Mesendoderm (in vitro differentiated cells): Measurements from ENCODE around the gene NFU1.

Source experiments
- DNase-seq: peaks from one replicate; pipeline ENCODE4 v3.0.0; 2013
- H2AK5ac ChIP-seq: 2 replicates; pipeline ENCODE4 v1.6.1; 2013; ENCODE audit warnings: low read length, inconsistent platforms
- H2BK120ac ChIP-seq: 2 replicates; pipeline ENCODE4 v1.6.1; 2013; ENCODE audit warnings: low read depth, mild to moderate bottlenecking, low read length, moderate library complexity, mixed read lengths
- H2BK15ac ChIP-seq: replicated peaks from 2 replicates; pipeline ENCODE4 v1.6.1; 2013; ENCODE audit warnings: low read depth, mild to moderate bottlenecking, moderate library complexity
- H2BK5ac ChIP-seq: 2 replicates; pipeline ENCODE4 v1.6.1; 2013; ENCODE audit warnings: low read length, inconsistent platforms
- H3K18ac ChIP-seq: 2 replicates; pipeline ENCODE4 v1.6.1; 2013; ENCODE audit warnings: mild to moderate bottlenecking, low read length, mixed read lengths
- H3K23ac ChIP-seq: one replicate; pipeline ENCODE4 v1.6.1; 2013; ENCODE audit warnings: low read length
- H3K27ac ChIP-seq: 2 replicates; pipeline ENCODE4 v1.5.1; 2013; ENCODE audit warnings: low read depth, mild to moderate bottlenecking, inconsistent platforms, low read length, moderate library complexity
- H3K27me3 ChIP-seq: 2 replicates; pipeline ENCODE4 v1.6.1; 2013; ENCODE audit warnings: low read length, control low read depth, mild to moderate bottlenecking, inconsistent platforms; ENCODE audit not compliant: insufficient read depth, poor library complexity
- H3K36me3 ChIP-seq: 2 replicates; pipeline ENCODE4 v1.6.1; 2013; ENCODE audit warnings: low read length, inconsistent platforms; ENCODE audit not compliant: control insufficient read depth, insufficient read depth
- H3K4ac ChIP-seq: one replicate; pipeline ENCODE4 v1.6.1; 2013; ENCODE audit warnings: low read depth, mild to moderate bottlenecking, low read length, moderate library complexity
- H3K4me1 ChIP-seq: 2 replicates; pipeline ENCODE4 v1.6.1; 2013; ENCODE audit warnings: low read depth, low read length, inconsistent platforms; ENCODE audit not compliant: control insufficient read depth
- H3K4me2 ChIP-seq: 2 replicates; pipeline ENCODE4 v1.6.1; 2013; ENCODE audit warnings: low read length
- H3K4me3 ChIP-seq: 2 replicates; pipeline ENCODE4 v1.5.1; 2013; ENCODE audit warnings: mild to moderate bottlenecking, low read length
- H3K56ac ChIP-seq: one replicate; pipeline ENCODE4 v1.6.1; 2013; ENCODE audit warnings: low read length
- H3K79me1 ChIP-seq: 2 replicates; pipeline ENCODE4 v1.6.1; 2013; ENCODE audit warnings: low read length, inconsistent platforms
- H3K79me2 ChIP-seq: 2 replicates; pipeline ENCODE4 v1.6.1; 2013; ENCODE audit warnings: mild to moderate bottlenecking, low read length; ENCODE audit not compliant: control insufficient read depth, insufficient read depth
- H3K9ac ChIP-seq: 2 replicates; pipeline ENCODE4 v1.6.1; 2013; ENCODE audit warnings: low read length, inconsistent platforms
- H4K5ac ChIP-seq: one replicate; pipeline ENCODE4 v1.6.1; 2013; ENCODE audit warnings: low read length
- H4K8ac ChIP-seq: one replicate; pipeline ENCODE4 v1.6.1; 2013; ENCODE audit warnings: low read depth, mild to moderate bottlenecking, control low read depth, low read length, moderate library complexity
- WGBS: extraction: QIAGEN DNeasy Blood & Tissue Kit; methylation state at CpG from one replicate; pipeline ENCODE4 v1.1.7; 2013; ENCODE audit warnings: low lambda C conversion rate, missing lambda C conversion rate; ENCODE audit not compliant: insufficient coverage; ENCODE audit errors: extremely low coverage; 5-methylcytosine and 5-hydroxymethylcytosine counted together

The NFU1 gene

DNA sequence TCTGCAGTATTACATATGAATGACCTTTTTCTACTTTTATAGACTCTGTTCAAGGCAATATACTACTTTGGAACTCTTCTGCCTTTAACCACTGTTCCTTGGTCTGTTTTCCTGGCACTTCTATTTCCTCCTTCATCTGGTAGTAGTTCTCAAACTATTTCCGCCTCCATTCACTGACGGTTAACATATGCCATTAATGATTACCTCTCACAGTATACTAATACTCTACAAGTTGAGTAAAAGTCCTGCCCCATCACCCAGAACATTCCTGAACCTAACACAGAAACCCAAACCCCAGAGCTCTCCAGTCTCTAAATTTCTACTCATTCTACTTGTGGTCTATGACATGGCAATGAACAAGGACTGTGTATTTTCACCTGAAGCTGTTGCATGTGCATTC lies 54.7 kb downstream of the NFU1 start:
- no peak overlapping the region for H2BK15ac ChIP-seq
- peaks cover 9% of the 10 kb centered on the region for H3K79me1 ChIP-seq
- H3K27me3 ChIP-seq = no peaks in the 10 kb centered on the region
- WGBS = no CpG with 5 or more reads among the region's 2 CpGs
- no peak overlapping the region for H3K18ac ChIP-seq
- H3K23ac ChIP-seq = no peak overlapping the region
- no peak overlapping the region for H2BK5ac ChIP-seq
- no peak overlapping the region for H2AK5ac ChIP-seq
- no peak overlapping the region for H3K56ac ChIP-seq
- H4K5ac ChIP-seq = no peak overlapping the region
- no peak overlapping the region for H3K4me2 ChIP-seq
- no peak overlapping the region for H4K8ac ChIP-seq
- no peak overlapping the region for H2BK120ac ChIP-seq
- no peak for DNase-seq
- peaks cover 56% of the 10 kb centered on the region for H3K79me2 ChIP-seq
- no peak overlapping the region for H3K4me3 ChIP-seq
- H3K27ac ChIP-seq = no peak overlapping the region
- no peaks in the 10 kb centered on the region for H3K36me3 ChIP-seq
- H3K4me1 ChIP-seq = peaks cover 1% of the 10 kb centered on the region
- H3K9ac ChIP-seq = no peak overlapping the region
- H3K4ac ChIP-seq = no peak overlapping the region

DNA sequence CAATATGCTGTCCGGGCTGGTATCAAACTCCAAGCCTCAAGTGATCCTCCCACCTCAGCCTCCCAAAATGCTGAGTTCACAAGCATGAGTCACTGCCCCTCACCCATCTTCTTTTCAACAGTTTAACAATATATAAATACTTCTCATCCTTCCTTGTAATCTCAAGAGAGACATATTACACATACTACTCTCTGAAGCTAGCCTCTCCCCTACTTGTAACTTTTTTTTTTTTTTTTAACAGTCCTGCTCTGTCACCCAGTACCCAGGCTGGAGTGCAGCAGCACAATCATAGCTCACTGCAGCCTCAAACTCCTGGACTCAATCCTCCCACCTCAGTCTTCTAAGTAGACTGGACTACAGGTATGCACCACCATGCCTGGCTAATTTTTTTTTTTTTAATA lies 55.9 kb downstream of the NFU1 start:
- Histone ChIP-seq H3K4me1 (peaks cover 1% of the 10 kb centered on the region), H3K56ac (no peak overlapping the region), H3K27me3 (no peaks in the 10 kb centered on the region), H3K4me2 (no peak overlapping the region), H3K79me1 (peaks cover 8% of the 10 kb centered on the region), H3K27ac (no peak overlapping the region), H3K79me2 (peaks cover 56% of the 10 kb centered on the region), H4K8ac (no peak overlapping the region), H2BK15ac (no peak overlapping the region), H3K36me3 (no peaks in the 10 kb centered on the region), H4K5ac (no peak overlapping the region), H3K18ac (no peak overlapping the region), H3K4me3 (no peak overlapping the region), H2BK5ac (no peak overlapping the region), H3K23ac (no peak overlapping the region), H3K9ac (no peak overlapping the region), H2BK120ac (no peak overlapping the region), H3K4ac (no peak overlapping the region), H2AK5ac (no peak overlapping the region)
- DNase-seq = no peak
- no CpG with 5 or more reads among the region's 1 CpG for WGBS

DNA sequence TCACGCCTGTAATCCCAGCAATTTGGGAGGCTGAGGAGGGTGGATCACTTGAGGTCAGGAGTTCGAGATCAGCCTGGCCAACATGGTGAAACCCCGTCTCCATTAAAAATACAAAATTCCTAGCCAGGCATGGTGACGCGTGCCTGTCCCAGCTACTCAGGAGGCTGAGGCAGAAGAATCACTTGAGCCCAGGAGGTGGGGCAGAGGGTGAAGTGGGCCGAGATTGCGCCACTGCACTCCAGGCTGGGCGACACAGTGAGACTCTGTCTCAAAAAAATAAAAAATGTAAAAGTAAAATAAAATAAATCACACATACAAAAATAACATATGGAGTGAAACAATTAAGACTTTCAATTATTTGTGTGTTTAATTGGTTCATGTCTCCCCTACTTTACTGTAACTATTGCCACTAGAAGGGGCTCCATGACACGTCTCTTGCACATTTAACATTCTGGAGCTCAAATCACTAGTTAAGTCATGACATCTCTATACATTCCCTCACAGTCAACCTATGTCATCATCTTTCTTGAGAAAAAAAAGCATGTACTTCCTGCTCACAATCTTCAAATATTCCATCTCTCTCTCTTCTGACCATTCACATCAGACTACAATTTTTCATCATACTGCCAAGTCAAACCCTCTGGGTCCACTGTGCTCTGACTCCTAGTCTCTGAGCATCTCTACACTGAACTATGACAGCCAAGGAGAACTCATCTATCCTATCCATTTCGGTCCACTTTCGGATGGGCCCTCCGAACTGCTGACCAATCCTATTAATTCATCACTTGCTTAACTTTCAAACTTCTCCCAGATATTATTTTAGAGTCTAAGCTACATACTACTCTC lies 56.9 kb downstream of the NFU1 start:
- H3K27ac ChIP-seq = no peak overlapping the region
- no CpG with 5 or more reads among the region's 12 CpGs for WGBS
- DNase-seq = no peak
- no peak overlapping the region for H2BK120ac ChIP-seq
- H3K18ac ChIP-seq = no peak overlapping the region
- no peak overlapping the region for H4K8ac ChIP-seq
- no peak overlapping the region for H2AK5ac ChIP-seq
- no peak overlapping the region for H2BK15ac ChIP-seq
- H3K4me2 ChIP-seq = no peak overlapping the region
- H4K5ac ChIP-seq = no peak overlapping the region
- H3K56ac ChIP-seq = no peak overlapping the region
- peaks cover 7% of the 10 kb centered on the region for H3K79me1 ChIP-seq
- H3K4ac ChIP-seq = no peak overlapping the region
- no peak overlapping the region for H3K4me3 ChIP-seq
- H3K9ac ChIP-seq = no peak overlapping the region
- H2BK5ac ChIP-seq = no peak overlapping the region
- H3K4me1 ChIP-seq = no peaks in the 10 kb centered on the region
- no peaks in the 10 kb centered on the region for H3K27me3 ChIP-seq
- no peak overlapping the region for H3K23ac ChIP-seq
- peaks cover 53% of the 10 kb centered on the region for H3K79me2 ChIP-seq
- H3K36me3 ChIP-seq = no peaks in the 10 kb centered on the region

DNA sequence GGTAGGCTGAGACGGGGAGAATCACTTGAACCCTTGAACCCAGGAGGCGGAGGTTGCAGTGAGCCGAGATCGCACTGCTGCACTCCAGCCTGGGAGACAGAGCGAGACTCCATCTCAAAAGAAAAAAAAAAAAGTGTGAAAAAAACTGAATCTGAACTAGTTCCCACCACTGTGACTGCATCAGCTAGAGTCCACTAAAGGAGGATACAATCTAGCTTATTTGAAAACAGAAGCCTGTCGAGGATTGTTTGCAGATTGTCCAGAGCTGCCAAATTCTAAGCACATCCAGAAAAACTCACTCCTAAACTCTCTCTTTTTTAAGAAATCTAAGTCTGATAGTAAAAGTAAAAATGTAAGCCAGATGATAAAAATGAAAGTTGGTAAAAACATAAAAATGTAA lies 60.8 kb downstream of the NFU1 start:
- Histone ChIP-seq H3K18ac (peak overlapping the region; percentile 41), H3K23ac (no peak overlapping the region), H3K4me3 (no peak overlapping the region), H3K4me2 (no peak overlapping the region), H3K27ac (no peak overlapping the region), H3K79me1 (peaks cover 9% of the 10 kb centered on the region), H2AK5ac (no peak overlapping the region), H4K5ac (no peak overlapping the region), H2BK5ac (no peak overlapping the region), H3K56ac (no peak overlapping the region), H3K27me3 (no peaks in the 10 kb centered on the region), H3K36me3 (peaks cover 5% of the 10 kb centered on the region), H2BK15ac (no peak overlapping the region), H4K8ac (no peak overlapping the region), H3K79me2 (peaks cover 28% of the 10 kb centered on the region), H2BK120ac (no peak overlapping the region), H3K4ac (no peak overlapping the region), H3K4me1 (no peaks in the 10 kb centered on the region), H3K9ac (no peak overlapping the region)
- no peak for DNase-seq
- no CpG with 5 or more reads among the region's 6 CpGs for WGBS

DNA sequence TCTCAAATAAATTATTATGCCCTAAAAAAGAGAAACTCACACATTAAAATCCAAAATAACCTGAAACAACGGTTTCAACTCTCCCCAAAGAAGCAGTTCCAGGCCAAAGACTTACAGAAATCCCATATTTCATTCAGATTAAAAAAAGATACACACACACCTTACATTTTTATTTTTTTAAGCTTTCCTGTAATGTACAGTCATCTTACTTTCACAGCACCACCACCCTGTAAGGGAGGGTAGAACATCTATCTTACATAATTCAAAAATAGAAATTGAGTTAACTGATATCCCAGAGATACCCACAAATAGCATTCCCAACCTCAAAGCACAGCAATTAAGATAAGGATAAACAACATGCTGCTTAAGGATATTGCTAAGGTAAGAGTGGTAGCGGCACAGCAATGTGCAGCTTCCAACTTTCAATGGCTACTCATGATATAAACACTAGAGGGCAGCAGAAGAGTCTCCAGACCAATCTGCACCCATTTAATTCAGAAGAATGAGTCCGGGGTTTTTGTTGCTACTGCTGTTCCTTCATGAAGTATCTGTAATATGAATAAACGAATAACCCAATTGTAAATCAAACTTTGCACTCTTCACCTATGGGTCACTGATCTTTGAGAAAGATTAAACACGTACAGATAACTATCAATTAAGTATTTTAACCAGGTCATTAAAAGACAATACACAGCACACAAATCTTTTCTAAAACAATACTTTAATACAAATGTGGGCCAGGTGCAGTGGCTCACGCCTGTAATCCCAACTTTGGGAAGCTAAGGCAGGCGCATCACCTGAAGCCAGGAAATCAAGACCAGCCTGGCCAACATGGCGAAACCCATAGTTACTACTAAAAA lies 61.5 kb downstream of the NFU1 start:
- Histone ChIP-seq H3K79me1 (peaks cover 9% of the 10 kb centered on the region), H3K27me3 (no peaks in the 10 kb centered on the region), H2BK120ac (no peak overlapping the region), H2BK15ac (no peak overlapping the region), H3K79me2 (peaks cover 27% of the 10 kb centered on the region), H3K27ac (no peak overlapping the region), H3K9ac (no peak overlapping the region), H3K4ac (no peak overlapping the region), H3K23ac (no peak overlapping the region), H4K8ac (no peak overlapping the region), H3K4me1 (no peaks in the 10 kb centered on the region), H4K5ac (no peak overlapping the region), H3K36me3 (peaks cover 5% of the 10 kb centered on the region), H3K56ac (no peak overlapping the region), H3K4me2 (no peak overlapping the region), H2BK5ac (no peak overlapping the region), H3K18ac (peak overlapping the region; percentile 41), H2AK5ac (no peak overlapping the region), H3K4me3 (no peak overlapping the region)
- WGBS = no CpG with 5 or more reads among the region's 8 CpGs
- peak; percentile 63 for DNase-seq
